IgD-negative memory B cell (primary cell): Measurements from ENCODE around the gene MYL12A. TPM values are rescaled to one million over a fixed set of nuclear protein-coding genes. Genes with fewer than 3 reads are reported as not detected.
"Not testable (repeated sequence)": the region's sequence is repeated elsewhere in the genome, so short reads cannot be mapped to it uniquely, and the experiment has no call there.

ENCODE experiments used
- H3K27ac Mint-ChIP-seq, 3 donors: one replicate each; pipeline ENCODE4 v1.8.0; 2020 to 2022; ENCODE audit warnings: mild to moderate bottlenecking in 3 of 3, mixed read lengths in 3 of 3, moderate library complexity in 1 of 3
- H3K27me3 Mint-ChIP-seq: one replicate; pipeline ENCODE4 v1.8.0; 2021; ENCODE audit warnings: mixed read lengths
- H3K36me3 Mint-ChIP-seq: one replicate; pipeline ENCODE4 v1.8.0; 2020; ENCODE audit warnings: mild to moderate bottlenecking, mixed read lengths
- H3K4me1 Mint-ChIP-seq, 3 donors: one replicate each; pipeline ENCODE4 v1.8.0; 2020 to 2022; ENCODE audit warnings: mixed read lengths in 3 of 3, mild to moderate bottlenecking in 1 of 3
- H3K4me3 Mint-ChIP-seq, 4 donors: one replicate each; pipeline ENCODE4 v1.8.0; 2020 to 2022; ENCODE audit warnings: mild to moderate bottlenecking in 4 of 4, mixed read lengths in 4 of 4, moderate library complexity in 3 of 4
- H3K9me3 Mint-ChIP-seq, 3 donors: one replicate each; pipeline ENCODE4 v1.8.0; 2020 to 2021; ENCODE audit warnings: mixed read lengths in 3 of 3, mild to moderate bottlenecking in 1 of 3
- polyA plus RNA-seq: library from polyadenylated mRNA; unstranded; fragments of 300-500 nt; fragmentation: Illumina TruSeq; gene quantifications from one replicate; pipeline ENCODE4 v1.2.3, GENCODE V29; 2021

Gene MYL12A
- polyA plus RNA-seq, 1 donor from 2014 or later, result 1,599 TPM

- Mint-ChIP-seq H3K36me3 (no peaks in the 10 kb centered on the region), H3K9me3 (no peaks in the 10 kb centered on the region), H3K27ac (no peak overlapping the region), H3K4me3 (no peak overlapping the region), H3K4me1 (peaks cover 39 to 42% (median 41%) of the 10 kb centered on the region in 3 donors), H3K27me3 (no peaks in the 10 kb centered on the region)
These were observed 25.4 kb downstream of the MYL12A start for GRCh38 chr18:3273042-3273441.

GRCh38 chr18:3277643-3278213, 30.1 kb downstream of the MYL12A start:
- H3K4me3 Mint-ChIP-seq, result peak overlapping the region in 2 of 4 donors; percentile 4 to 82

DNA sequence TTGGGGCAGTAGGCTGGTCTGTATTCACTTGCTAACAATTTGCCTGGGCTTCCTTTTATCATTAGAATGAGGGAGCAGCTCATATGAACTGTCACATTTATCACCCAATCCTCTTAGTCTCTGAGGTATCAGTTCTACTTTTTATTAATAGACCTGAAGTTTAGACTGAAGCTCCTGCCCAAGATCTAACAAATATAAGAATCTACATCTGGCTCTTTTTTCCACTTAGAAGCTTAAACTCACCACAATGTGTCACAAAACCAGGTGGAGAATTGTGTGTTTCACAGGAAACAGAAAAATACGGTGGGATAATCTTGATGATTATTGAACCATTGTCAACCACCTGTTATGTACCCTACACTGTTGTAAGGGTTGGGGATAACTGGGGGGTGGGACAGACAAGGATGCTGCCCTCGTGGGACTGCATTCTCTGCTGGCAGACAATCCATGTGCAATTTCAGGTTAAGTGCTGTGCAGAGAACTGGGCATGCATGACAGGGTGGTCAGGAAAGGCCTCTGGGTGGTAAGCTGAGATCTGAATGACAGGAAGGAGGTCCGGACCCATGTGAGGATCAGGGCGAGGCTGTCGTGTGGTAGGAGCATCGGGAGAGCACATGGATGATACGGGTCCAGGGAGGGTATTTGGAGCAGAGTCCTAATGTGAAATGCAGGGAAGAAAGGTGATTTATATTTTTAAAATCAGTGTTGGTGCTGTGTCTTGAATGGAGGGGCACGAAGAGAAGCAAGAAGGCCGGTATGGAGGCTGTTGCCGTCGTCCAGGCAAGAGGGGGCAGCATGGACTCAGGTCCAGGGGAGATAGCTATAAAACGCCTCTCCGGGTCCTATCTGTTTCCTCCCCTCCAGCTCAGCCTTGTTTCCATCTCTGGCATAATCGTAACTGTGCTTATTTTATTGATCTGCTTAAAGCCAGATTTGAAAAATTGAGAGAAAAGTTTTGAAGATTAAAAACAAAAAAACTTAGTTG, 31.9 kb downstream of the MYL12A start:
- Mint-ChIP-seq H3K9me3 (no peaks in the 10 kb centered on the region), H3K27ac (peak overlapping the region; percentile 9 to 76 (median 70)), H3K4me1 (peaks cover 23 to 36% (median 33%) of the 10 kb centered on the region in 3 donors), H3K4me3 (peak overlapping the region in 2 of 4 donors; percentile 44 to 81), H3K27me3 (no peaks in the 10 kb centered on the region), H3K36me3 (no peaks in the 10 kb centered on the region)

More at GRCh38 chr18:3277643-3278213, 30.1 kb downstream of the MYL12A start:
- H3K27me3 Mint-ChIP-seq, H3K36me3 Mint-ChIP-seq, H3K9me3 Mint-ChIP-seq: not testable (repeated sequence)
- Mint-ChIP-seq H3K4me1 (peaks cover 23 to 36% (median 33%) of the 10 kb centered on the region in 3 donors), H3K27ac (peak overlapping the region in 2 of 3 donors; percentile 10 to 48)

DNA sequence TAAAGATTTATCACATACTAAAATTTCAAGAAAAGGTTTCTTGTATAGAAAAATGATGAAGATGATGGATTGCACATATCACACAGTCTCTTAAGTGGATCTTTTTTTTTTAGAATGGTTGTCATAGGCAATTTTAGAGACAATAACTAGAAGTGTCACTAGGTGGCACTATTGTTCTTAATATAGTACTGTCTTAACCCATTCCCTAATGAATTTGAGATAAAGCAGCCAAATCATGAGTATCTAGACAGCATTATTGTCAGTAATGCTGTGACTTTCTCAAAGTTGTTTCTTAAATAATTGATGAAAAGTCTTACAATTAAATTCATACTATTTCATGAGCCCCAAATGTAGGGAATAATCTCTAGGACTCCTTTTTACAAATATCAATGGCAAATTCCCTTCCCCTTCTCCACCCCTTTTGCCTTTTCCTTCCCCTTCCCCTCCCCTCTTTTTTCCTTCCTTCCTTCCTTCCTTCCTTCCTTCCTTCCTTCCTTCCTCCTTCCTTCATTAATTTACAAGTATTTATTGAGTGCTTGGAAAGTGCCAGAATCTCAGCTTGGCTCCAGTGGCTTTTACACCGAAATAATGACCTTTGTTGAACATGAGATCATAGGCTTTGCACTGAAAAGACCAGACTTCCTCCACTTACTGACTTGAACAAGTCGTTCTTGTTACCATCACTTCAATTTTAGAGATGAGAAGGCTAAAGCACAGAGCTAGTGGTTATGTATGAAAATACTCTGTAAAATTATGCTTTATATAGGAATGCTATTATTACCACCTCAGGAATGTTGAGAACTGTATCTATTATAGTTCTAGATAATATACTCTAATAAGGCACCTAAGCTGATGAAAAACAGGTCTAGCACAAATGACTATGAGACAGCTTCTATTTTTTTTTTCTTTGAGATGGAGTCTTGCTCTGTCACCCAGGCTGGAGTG, 34.1 kb downstream of the MYL12A start:
- peaks cover 3 to 13% (median 9%) of the 10 kb centered on the region in 3 donors for H3K9me3 Mint-ChIP-seq
- H3K4me1 Mint-ChIP-seq, result peaks cover 23 to 36% (median 33%) of the 10 kb centered on the region in 3 donors
- no peaks in the 10 kb centered on the region for H3K27me3 Mint-ChIP-seq
- no peaks in the 10 kb centered on the region for H3K36me3 Mint-ChIP-seq
- H3K4me3 Mint-ChIP-seq, result no peak overlapping the region
- no peak overlapping the region for H3K27ac Mint-ChIP-seq

- Mint-ChIP-seq H3K4me1 (peaks cover 16 to 23% (median 22%) of the 10 kb centered on the region in 3 donors), H3K27ac (no peak overlapping the region), H3K9me3 (peaks cover 3 to 22% (median 9%) of the 10 kb centered on the region in 3 donors), H3K27me3 (no peaks in the 10 kb centered on the region), H3K4me3 (no peak overlapping the region), H3K36me3 (no peaks in the 10 kb centered on the region)
These were observed 35.8 kb downstream of the MYL12A start for GRCh38 chr18:3283253-3283863.

- Mint-ChIP-seq H3K27me3 (no peaks in the 10 kb centered on the region), H3K27ac (no peak overlapping the region), H3K36me3 (no peaks in the 10 kb centered on the region), H3K9me3 (peaks cover 3 to 22% (median 9%) of the 10 kb centered on the region in 3 donors), H3K4me3 (no peak overlapping the region), H3K4me1 (peaks cover 15 to 19% (median 16%) of the 10 kb centered on the region in 3 donors)
These were observed 36.3 kb downstream of the MYL12A start for GRCh38 chr18:3283908-3284307.

DNA sequence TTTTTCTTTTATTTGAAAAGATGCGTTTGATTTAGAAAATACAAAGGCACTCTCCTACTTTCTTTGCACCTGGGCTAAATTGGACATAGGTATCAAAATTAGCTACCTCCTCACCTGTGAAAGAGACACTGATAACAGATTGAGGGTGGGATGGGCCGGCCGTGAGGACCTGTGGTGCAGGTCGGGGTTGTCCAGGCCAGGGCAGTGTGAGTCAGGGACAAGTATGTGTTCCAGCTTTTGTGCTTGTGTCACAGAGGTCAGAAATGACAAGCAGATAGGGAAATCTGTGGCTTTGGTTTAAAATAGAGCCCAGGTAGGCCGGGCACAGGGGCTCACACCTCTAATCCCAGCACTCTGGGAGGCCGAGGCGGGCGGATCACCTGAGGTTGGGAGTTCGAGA, 36.9 kb downstream of the MYL12A start:
- Mint-ChIP-seq H3K27me3 (no peaks in the 10 kb centered on the region), H3K4me3 (no peak overlapping the region), H3K27ac (no peak overlapping the region), H3K9me3 (peaks cover 3 to 22% (median 9%) of the 10 kb centered on the region in 3 donors), H3K4me1 (peaks cover 10 to 13% (median 12%) of the 10 kb centered on the region in 3 donors), H3K36me3 (no peaks in the 10 kb centered on the region)

DNA sequence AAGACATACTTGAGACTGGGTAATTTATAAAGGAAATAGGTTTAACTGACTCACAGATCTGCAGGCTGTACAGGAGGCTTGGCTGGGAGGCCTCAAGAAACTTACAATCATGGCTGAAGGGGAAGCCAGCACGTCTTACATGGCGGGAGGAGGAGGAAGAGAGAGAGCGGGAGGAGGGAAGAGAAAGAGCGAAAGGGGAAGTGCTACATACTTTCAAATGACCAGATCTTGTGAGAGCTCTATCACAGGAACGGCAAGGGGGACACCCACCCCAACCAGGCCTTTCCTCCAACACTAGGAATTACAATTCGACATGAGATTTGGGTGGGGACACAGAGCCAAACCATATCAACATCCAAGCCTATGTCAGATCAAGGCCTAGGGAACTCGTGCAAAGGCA, 38.6 kb downstream of the MYL12A start:
- Mint-ChIP-seq H3K27ac (peak overlapping the region in 1 of 3 donors; percentile 82), H3K36me3 (peaks cover 4% of the 10 kb centered on the region), H3K27me3 (no peaks in the 10 kb centered on the region), H3K9me3 (peaks cover 3 to 30% (median 14%) of the 10 kb centered on the region in 3 donors), H3K4me1 (peaks cover 4 to 6% (median 5%) of the 10 kb centered on the region in 3 donors), H3K4me3 (peak overlapping the region in 2 of 4 donors; percentile 41)

GRCh38 chr18:3293196-3293951, 45.8 kb downstream of the MYL12A start:
- Mint-ChIP-seq H3K27ac (no peak overlapping the region), H3K9me3 (peaks cover 0 to 18% (median 10%) of the 10 kb centered on the region in 3 donors), H3K4me1 (peaks cover 3 to 8% (median 3%) of the 10 kb centered on the region in 3 donors), H3K4me3 (no peak overlapping the region), H3K27me3 (peaks cover 1% of the 10 kb centered on the region), H3K36me3 (peaks cover 15% of the 10 kb centered on the region)

DNA sequence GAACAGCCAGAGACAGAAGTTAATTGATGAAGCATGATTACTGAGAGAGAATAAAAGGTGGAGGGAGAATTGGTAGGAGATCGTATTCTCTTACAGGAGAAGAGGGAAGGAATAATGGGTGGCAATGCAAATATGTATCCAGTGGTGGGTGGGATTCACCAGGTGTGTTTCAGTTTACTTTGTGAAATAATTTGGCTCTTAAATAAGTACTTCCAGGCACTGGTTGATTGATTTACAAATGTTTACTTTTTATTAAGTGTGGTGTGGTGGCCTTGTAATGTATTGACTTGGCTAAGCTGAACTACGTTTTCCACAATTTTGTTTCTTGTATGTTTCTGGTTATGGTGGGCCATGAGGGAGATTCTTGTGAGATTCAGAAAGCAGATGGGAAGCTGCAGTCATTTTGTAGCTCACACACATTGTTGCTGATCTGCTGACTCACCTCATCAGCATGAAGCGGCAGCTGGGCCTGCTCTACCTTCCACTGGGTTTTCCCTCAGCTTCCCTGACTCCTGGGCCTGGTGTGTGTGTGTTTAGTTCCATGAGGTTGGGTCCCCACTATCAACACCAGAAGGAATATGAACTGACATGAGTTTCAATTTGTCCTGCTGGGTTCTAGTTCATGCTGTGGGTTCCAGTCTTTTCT, 47.0 kb downstream of the MYL12A start:
- peak overlapping the region in 1 of 4 donors; percentile 60 for H3K4me3 Mint-ChIP-seq
- peaks cover 15% of the 10 kb centered on the region for H3K36me3 Mint-ChIP-seq
- peaks cover 3 to 4% (median 3%) of the 10 kb centered on the region in 3 donors for H3K4me1 Mint-ChIP-seq
- peaks cover 10% of the 10 kb centered on the region for H3K27me3 Mint-ChIP-seq
- H3K27ac Mint-ChIP-seq, result no peak overlapping the region
- peaks cover 0 to 18% (median 10%) of the 10 kb centered on the region in 3 donors for H3K9me3 Mint-ChIP-seq

- peaks cover 24% of the 10 kb centered on the region for H3K27me3 Mint-ChIP-seq
- H3K36me3 Mint-ChIP-seq, result peaks cover 4% of the 10 kb centered on the region
- peak overlapping the region; percentile 90 to 98 (median 96) for H3K4me3 Mint-ChIP-seq
- H3K27ac Mint-ChIP-seq, result peak overlapping the region in 1 of 3 donors; percentile 67
- H3K4me1 Mint-ChIP-seq, result peaks cover 0 to 3% (median 3%) of the 10 kb centered on the region in 3 donors
- peaks cover 0 to 3% (median 0%) of the 10 kb centered on the region in 3 donors for H3K9me3 Mint-ChIP-seq
These were observed 49.7 kb downstream of the MYL12A start for GRCh38 chr18:3297025-3297984.

- Mint-ChIP-seq H3K27me3 (peaks cover 20% of the 10 kb centered on the region), H3K4me3 (no peak overlapping the region), H3K9me3 (peaks cover 0 to 5% (median 0%) of the 10 kb centered on the region in 3 donors), H3K36me3 (peaks cover 4% of the 10 kb centered on the region), H3K27ac (no peak overlapping the region), H3K4me1 (no peaks in the 10 kb centered on the region)
These were observed 57.2 kb downstream of the MYL12A start for GRCh38 chr18:3304832-3305231.
